Measurements from ENCODE around the gene CLDN9.

- TF ChIP-seq CTCF (IDR thresholded peaks at IDR 0.05) (no peak), EP300 (IDR thresholded peaks at IDR 0.05) (no peak), POLR2A (IDR thresholded peaks at IDR 0.05) (no peak)
Observed at GRCh38 chr16:2971985-2972784, 40.5 kb upstream of the CLDN9 start.

Measured in sigmoid colon (tissue), 4 donors.